GM21723 (cell line): ENCODE results near the gene PYGL.
"Not testable (repeated sequence)": the region's sequence is repeated elsewhere in the genome, so short reads cannot be mapped to it uniquely, and the experiment has no call there.

Experiments used
- ATAC-seq: cut with Tn5 transposase; IDR thresholded peaks from one replicate; pipeline ENCODE4 v1.9.1; 2021; ENCODE audit warnings: mild to moderate bottlenecking, moderate library complexity; ENCODE audit not compliant: unreplicated experiment

PYGL gene

DNA sequence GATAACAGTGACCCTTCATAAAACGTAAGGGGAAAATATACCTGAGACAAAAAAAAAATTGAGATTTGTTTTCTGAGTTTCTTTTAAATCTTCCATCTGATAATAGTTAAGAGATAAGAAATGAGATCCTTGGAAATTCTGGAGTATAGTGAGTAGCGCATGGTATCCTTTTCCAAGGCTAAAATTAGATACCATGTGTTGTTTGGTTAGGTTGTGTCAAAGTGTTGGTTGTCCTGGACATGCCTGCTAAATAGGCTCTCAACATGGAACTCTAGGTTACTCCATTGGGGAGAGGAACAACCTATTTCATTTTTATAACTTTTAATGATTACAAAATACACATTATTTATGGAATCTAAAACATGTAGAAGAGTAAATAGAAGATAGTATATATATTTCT is 14.8 kb downstream of the PYGL start:
- no peak for ATAC-seq

DNA sequence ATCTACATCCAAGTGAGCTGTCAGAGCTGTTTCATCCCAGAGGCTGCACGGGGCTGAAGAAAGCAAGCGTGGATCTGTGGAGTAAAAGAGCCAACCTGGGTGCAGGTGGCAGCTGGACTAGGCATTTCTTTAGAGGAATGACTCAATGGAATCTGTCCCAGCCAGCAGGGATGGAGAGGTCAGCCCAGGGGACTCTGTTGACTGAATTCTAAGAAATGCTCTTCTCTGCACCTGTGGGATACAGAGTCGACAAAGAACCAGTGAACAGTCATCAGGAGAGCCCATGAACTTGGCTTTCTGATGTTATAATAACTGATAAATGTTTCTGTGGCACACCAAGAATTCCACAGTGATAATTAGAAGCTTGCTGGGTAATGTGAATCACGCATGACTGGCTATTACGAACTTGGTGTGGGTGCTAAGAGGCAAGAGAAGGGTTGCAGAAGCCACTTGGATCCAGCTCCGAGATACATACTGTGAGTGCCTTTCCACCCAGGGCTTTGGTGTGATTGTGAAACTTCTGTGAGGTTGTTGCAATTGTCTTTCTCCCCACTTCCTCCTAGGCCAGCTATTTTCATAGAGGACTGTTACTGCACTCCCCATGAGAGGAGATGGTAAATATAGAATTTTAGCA is 16.2 kb downstream of the PYGL start:
- no peak for ATAC-seq

DNA sequence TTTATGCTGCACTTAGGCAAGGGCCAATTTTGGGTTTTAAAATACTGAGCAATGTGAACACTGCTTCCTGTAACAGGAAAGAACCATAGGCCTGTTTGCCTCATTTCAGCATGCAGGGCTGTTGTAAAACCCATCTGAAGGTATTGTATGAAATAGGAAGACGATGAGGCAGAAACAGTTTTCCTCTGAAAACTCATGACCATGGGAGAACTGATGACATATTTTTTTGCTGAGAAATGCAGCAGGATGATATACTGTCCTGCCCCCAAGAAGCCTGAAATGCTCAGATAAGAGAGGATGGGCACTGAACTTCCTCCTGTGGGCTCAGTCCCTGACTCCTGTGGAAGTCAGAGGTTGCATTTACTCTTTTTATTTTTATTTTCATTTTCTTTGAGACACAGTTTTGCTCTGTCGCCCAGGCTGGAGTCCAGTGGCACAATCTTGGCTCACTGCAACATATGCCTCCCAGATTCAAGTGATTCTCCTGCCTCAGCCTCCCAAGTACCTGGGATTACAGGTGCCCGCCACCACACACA is 17.4 kb downstream of the PYGL start:
- no peak for ATAC-seq

DNA sequence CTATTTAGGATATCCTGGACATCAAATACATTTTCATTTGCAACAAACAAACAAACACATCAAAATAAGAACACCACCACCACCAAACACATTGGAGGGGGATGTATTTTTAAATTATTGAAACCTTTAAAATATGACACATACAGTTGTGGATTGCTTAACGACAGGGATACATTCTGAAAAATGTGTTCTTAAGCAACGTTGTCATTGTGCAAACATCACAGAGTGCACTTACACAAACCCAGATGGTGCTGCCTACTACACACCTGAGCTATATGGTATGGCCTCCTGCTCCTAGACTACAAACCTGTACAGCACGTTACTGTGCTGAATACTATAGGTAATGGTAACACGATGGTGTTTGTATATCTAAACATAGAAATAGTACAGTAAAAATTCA is 19.4 kb downstream of the PYGL start:
- ATAC-seq, result no peak

DNA sequence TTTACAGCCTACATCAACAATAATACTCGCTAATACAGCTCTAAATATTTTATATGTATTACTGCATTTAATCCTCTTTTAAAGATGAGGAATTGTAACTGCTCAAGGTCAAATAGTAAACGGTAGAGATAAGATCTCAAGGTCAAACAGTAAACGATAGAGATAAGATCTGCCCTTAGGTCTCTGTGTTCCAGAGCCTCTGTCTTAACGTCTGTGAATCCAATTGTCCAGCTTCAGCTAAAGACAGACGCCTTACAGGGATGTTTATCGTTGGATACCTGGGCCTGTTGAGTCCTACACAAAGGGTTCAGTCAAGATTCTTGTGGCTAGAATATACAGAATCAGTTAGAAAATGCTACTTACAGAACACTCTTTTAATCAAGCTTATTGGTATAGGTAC is 20.0 kb downstream of the PYGL start:
- ATAC-seq, result no peak

DNA sequence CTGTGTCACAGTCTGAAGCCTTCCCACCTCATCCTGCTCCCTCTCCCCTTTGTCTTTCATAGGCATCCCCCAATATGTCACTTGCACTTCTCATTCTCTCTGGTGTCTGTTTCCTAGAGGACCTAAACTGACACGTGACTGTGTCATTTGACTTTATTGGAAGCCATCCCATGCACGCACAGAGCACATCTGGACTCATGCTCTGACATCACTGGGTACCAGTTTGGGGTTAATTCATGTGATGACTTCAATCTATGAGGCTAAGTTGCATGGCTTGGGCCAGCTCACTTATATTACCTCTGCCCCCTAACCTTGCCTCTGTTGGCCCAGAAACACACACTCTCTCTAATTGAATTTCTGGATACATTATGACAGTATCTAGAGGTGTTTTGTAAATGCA is 21.5 kb downstream of the PYGL start:
- ATAC-seq, result no peak

DNA sequence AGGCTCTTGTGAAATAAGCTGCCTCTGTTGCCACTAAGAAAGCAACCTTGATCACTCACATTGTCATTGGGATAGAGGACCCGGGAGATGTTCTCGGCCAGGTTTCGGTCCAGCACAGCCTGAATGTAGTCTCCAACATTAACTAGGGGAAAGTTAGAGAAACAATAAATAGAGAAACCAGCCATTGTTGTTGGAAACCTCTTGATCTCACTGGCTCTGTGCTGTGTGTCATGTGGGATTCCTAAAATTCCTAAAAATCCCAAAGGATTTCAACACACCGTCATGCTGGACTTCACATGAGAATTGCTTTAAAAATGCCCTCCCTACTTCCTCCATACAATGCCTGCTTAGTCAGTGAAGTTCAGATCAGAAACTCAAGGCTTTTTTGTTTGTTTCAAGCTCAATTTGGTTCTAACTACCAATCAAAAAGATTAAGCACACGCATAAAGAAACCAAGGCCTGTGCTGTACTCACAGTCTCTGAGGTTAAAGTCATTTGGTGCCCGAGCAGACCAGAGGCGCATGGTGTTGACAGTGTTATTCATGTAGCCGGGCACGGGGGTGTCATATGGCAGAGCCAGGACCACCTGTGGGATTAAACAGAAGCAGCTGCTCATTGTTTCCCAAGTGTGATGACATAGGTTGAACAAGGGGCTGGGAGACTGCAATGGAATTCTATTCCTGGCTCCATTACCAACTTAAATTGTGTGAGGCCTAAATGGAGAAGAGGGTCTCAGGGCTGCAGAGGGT is 23.6 kb downstream of the PYGL start:
- ATAC-seq, result no peak

DNA sequence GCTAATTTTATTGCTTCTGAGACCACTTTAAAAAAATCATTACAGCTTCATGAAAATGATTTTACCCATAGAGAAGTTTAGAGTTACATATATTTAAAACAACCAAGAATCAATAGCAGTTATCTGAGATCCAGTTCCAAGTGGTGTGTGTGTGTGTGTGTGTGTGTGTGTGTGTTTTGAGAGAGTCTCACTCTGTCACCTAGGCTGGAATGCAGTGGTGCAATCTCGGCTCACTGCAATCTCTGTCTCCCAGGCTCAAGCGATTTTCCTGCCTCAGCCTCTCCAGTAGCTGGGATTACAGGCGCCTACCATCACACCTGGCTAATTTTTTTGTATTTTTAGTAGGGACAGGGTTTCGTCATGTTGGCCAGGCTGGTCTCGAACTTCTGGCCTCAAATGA is 24.8 kb downstream of the PYGL start:
- not testable (repeated sequence) for ATAC-seq

DNA sequence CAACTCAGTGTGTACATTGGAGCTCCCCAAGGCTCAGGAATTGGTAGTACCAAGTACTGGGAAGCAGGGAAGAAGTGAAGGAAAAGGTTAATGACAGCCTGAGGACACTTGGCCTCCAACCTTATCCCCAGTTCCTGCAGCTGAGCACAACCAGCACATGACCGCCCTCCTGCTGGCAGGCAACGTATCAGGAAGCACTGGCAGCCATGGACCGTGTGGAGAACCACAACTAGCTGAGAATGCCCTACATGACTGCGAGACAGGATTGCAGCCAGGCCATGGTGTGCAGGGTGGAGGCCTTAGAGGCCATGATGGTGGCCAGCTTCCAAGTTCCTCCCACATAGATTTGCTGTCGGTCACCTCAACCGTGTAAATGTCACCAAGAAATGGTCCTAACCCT is 26.8 kb downstream of the PYGL start:
- no peak for ATAC-seq

DNA sequence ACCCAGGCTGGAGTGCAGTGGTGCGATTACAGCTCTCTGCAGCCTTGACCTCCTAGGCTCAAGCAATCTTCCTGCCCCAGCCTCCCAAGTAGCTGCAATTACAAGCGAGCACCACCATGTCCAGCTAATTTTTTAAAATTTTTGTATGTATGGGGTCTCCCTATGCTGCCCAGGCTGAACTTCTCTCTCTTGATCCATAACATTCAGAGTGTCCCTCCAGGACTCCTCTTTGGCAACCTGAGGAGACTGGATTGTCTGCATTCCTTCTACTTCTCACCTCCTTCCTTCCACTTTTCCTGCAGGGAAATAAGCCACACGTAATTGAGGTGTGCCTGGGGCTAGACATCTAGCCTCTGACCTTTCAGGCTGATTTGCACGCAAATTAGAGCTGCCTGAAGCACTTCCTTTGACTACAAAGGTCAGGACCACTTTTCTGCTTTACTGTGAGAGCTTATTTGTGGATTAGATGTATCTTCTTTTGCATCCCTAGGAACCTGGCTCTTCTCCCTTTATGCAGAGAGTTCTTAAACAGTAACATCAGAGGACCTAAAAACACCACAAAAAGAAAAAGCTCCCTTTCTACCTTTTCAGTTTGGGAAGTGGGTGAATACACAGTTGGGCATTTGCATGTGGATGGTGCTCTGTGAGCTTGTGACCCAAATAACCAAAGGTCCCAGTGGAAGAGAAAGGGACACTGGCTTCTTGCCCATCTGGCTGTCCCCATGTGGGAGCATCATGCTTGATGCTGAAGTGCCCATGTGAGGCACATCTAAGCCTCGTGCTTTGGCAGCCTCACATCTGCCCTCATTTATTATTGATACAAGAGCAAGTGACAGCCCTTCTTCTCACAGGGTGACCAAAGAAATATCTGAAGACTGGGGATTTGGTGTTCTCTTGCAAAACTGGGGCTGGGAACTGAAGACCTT is 33.5 kb downstream of the PYGL start:
- ATAC-seq, result no peak

DNA sequence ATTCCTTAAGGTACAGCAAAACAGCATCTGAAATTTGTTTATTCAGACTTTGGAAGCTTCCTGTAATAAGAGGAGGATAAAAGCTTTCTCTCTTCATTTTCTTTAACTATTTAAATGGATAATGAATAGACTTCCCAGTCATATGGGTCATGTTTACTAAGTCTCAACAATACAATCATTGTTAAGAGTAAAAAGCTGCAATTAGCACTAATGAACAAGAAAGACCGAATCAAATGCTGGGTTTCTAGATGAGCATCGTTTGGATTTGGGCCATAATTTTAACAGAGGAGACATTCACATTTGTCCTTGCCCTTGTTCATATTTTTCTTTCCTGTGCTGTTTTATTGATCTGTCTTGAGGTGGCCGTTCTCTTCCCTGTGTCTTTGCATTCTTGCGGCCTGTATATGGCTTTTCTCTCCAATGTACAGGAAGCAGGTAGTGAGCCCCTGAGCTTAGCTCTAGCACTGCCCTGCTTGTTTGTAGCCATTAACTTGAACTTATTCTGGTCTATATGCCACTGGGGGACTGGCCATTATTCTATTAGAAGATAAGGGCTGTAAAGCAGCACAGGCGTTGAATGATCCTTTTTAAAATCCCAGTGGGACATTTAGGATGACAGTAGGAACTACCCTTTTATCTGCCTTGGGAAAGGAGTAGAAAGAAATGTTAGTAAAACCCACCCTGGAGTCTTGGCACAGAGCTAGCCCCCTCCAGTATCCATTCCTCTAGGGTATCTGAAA is 37.8 kb downstream of the PYGL start:
- ATAC-seq, result no peak

DNA sequence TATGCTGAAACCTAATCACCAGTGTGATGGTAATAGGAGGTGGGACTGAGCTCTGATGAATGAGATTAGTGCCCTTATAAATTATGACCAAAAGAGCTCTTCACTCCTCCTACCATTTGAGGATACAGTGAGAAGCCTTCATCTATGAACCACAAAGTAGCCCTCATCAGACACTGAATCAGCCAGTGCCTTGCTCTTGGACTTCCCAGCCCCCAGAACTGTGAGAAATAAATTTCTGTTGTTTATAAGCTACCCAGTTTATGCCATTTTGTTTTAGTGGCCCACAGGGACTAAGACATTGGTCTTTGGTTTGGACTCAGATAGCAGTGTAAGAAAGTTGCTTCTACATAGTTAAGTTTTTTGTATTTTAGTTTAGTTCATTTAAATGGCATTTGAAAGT is 39.6 kb downstream of the PYGL start:
- no peak for ATAC-seq

DNA sequence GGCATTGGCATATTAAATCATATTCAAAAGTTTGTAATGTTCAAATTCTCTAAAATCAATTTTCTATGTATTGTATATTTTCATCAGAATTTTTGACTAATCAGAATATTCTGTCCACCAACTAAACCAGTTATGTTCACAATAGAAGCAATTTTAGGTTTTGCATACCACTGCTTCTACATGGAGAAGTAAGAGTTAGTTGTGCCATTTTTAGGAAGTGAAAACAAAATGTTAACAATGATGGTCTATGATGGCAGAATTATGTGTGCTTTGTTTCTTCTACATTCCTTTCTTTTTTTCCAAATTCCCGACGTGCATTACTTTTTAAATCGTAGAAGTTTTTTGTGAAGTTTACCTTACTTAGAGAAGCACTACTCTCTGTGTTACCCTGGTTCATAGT is 42.9 kb downstream of the PYGL start:
- no peak for ATAC-seq

DNA sequence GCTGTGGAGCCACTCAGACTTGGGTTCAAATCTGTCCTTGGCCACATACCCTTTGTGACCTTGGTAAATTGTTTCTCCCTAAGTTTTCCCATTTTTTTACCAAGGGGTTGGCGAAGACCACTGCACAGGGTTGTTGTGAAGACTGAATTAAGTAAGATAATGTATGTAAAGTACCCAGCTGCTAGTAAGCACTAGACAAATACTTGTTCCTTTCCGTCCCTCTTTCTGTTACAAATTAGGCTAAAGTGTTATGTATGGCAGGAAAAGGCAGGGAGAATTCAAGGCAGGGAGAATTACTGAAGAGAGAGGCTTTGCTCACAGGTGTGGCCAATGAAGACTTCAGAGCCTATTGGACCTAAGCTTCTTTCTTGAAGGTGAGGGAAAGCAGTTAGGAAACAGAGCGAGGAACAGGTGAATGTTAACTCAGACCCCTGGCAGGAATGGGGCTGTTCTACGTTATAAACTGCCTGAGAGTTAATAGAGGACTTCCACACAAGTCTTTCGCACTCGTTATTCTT is 46.6 kb downstream of the PYGL start:
- ATAC-seq, result no peak

DNA sequence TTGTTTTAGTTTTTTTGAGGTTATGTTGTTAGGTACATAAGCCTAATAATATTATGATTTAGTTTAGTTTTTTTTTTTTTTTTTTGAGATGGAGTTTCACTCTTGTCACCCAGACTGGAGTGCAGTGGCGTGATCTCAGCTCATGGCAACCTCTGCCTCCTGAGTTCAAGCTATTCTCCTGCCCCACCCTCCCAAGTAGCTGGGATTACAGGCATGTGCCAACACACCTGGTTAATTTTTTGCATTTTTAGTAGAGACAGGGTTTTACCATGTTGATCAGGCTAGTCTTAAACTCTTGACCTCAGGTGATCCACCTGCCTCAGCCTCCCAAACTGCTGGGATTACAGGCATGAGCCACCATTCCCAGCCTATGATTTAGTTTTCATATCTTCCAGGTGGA is 47.3 kb downstream of the PYGL start:
- not testable (repeated sequence) for ATAC-seq

DNA sequence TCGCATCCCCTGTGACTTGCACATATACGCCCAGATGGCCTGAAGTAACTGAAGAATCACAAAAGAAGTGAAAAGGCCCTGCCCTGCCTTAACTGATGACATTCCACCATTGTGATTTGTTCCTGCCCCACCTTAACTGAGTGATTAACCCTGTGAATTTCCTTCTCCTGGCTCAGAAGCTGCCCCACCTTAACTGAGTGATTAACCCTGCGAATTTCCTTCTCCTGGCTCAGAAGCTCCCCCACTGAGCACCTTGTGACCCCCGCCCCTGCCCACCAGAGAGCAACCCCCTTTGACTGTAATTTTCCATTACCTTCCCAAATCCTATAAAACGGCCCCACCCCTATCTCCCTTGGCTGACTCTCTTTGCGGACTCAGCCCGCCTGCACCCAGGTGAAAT is 47.9 kb downstream of the PYGL start:
- ATAC-seq, result not testable (repeated sequence)

DNA sequence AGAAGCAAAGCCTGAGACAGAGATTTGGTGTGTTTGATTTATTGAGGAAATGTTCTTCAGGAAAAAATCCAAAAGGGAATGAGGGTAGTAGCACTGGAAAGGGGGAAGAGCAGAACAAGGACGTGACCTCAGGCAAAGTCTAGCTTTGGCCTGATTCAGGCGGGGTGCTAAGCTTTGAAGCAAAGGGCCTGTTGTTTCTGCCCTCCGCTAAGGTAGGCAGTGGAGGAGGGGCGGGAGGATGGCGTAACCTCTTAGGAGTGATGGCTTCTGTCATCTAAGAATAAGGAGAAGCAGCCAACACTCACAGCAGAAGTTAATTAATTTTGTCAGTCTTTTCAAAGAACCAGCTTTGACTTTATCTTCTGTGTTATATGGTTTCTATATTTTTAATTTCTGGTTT is 52.0 kb downstream of the PYGL start:
- no peak for ATAC-seq

DNA sequence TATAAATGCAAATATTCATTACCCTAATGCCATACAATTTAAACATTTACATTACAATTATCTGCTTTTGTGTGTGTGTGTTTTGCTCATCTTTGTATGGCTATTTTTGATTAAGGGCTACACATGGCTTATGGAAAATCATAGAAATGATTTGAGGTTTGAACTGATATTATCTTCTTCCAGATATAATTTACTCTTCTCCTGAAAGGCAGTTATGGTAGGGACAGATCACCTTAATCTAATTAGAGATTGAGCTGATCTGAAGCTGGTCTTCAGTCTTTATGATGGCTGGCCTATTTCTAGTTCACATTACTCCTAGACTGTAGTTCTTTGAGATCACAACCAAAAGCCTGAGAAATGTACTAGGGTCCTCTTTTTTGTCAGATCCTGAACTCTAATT is 56.8 kb downstream of the PYGL start:
- ATAC-seq, result no peak

DNA sequence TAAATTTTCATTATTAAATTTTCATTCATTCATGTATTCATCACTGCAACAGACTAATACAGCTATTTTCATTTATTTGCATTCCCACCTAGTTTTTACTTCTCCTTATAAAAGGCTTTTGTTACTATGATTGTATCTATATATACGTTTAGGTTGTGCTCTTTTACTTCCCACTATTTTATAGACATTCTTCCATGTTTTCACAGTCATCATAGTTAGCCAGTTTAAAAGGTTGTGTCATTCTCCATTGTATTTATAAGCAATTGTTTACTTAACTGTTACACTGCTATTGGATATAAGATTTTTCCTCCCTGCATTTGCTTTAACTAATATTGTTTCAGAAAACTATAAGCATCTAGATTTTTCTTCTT is 60.5 kb downstream of the PYGL start:
- no peak for ATAC-seq

DNA sequence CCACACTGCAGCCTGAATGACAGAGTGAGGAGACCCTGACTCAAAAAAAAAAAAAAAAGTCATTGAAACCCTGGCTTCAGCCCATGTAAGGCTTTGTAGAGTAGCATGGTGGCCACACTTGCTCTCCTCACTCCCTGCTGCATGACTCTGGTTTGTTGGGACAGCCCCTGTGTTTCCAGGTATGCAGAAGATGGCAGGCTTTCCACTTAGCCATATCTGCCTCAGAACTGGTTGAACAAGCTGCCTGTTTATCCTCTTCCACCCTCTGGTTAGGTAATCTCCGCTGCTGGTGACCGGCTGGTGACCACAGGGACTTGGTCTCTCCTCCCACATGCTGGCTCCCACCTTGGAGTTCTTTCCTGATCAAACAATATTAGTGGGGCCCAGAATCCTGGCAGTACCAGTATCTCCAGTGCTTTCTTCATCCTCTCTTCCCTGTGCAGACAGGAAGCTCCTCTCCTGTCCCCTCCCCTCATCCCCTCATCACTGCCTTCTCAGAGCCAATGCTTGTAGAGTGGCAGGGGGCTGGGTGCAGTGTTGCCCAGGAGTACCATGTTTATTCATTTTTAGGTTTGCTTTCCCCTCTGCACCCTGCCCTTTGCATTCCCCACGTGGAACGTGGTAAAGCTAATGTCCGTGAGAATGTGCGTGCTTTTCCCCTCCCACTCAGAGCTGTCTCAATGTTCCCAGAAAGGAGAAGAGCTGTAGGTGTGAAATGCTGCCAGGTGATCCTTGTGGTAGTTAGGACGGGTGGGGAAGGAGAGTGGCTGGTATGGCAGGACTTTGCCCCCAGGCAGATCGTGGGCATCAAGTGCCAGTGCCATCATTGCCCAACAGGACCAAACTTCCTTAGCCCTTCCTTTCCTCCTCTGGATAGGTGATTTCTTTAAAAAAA is 61.1 kb downstream of the PYGL start:
- ATAC-seq, result no peak
